H1 (cell line): ENCODE results near the gene TENT4A.

ENCODE experiments used
- CEBPB ChIP-seq: IDR thresholded peaks from 2 replicates; pipeline ENCODE4 v1.6.1; 2012; ENCODE audit warnings: low read depth, low read length
- EP300 ChIP-seq, 2 experiments: IDR thresholded peaks; 1 replicate in 1 of 2; 2 replicates in 1 of 2; pipeline ENCODE4 v1.6.1; 2011 to 2012; ENCODE audit warnings: low read depth in 2 of 2, low read length in 2 of 2, mild to moderate bottlenecking in 2 of 2, borderline replicate concordance in 1 of 2, inconsistent platforms in 1 of 2, moderate library complexity in 1 of 2
- GABPA ChIP-seq: IDR thresholded peaks from 2 replicates; pipeline ENCODE4 v1.6.1; 2011; ENCODE audit warnings: mild to moderate bottlenecking, low read length, moderate library complexity, borderline replicate concordance; ENCODE audit not compliant: insufficient read depth
- HDAC2 ChIP-seq, 2 experiments: fragments of 300-600 bp in 1 of 2; sonication (generic) in 1 of 2; IDR thresholded peaks; 2 replicates each; pipeline ENCODE4 v1.6.1; 2011 to 2012; ENCODE audit warnings: low read depth in 2 of 2, low read length in 2 of 2, mild to moderate bottlenecking in 2 of 2, moderate library complexity in 2 of 2, borderline replicate concordance in 1 of 2, inconsistent platforms in 1 of 2
- MAFK ChIP-seq: IDR thresholded peaks from 2 replicates; pipeline ENCODE4 v1.6.1; 2012; ENCODE audit warnings: low read depth, mild to moderate bottlenecking, improper control_type of control experiment, low read length
- NRF1 ChIP-seq: IDR thresholded peaks from 2 replicates; pipeline ENCODE4 v1.6.1; 2011; ENCODE audit warnings: mild to moderate bottlenecking, low read depth, low read length, improper control_type of control experiment
- POLR2A ChIP-seq, 2 experiments: IDR thresholded peaks; 1 replicate in 1 of 2; 2 replicates in 1 of 2; pipeline ENCODE4 v1.6.1; 2011; ENCODE audit warnings: low read depth in 2 of 2, low read length in 2 of 2, mild to moderate bottlenecking in 2 of 2; ENCODE audit errors: control extremely low read depth in 1 of 2
- POLR2AphosphoS5 ChIP-seq: IDR thresholded peaks from 2 replicates; pipeline ENCODE4 v1.6.1; 2011; ENCODE audit warnings: low read depth, low read length
- TAF1 ChIP-seq: IDR thresholded peaks from 2 replicates; pipeline ENCODE4 v1.6.1; 2011; ENCODE audit warnings: mild to moderate bottlenecking, low read depth, low read length
- TF ChIP-seq, protein P1 (sequence below), 3 experiments: IDR thresholded peaks; 1 replicate in 2 of 3; 2 replicates in 1 of 3; pipeline versions ENCODE4 v1.5.1 to v1.6.1; 2011; ENCODE audit warnings: low read length in 3 of 3, mild to moderate bottlenecking in 3 of 3, inconsistent platforms in 2 of 3, low read depth in 1 of 3, moderate library complexity in 1 of 3; ENCODE audit not compliant: insufficient read depth in 1 of 3; ENCODE audit errors: control extremely low read depth in 1 of 3

- TF ChIP-seq NRF1 (no peak), HDAC2 (IDR thresholded peaks at IDR 0.05; ENCODE audit: borderline replicate concordance in 1 of 2, low read depth in 2 of 2, low read length in 2 of 2) (no peak), EP300 (IDR thresholded peaks at IDR 0.05; ENCODE audit: borderline replicate concordance in 1 of 2, low read depth in 2 of 2, low read length in 2 of 2) (no peak), MAFK (no peak), CEBPB (no peak), POLR2A (IDR thresholded peaks at IDR 0.05; ENCODE audit: control extremely low read depth in 1 of 2, low read depth in 2 of 2, low read length in 2 of 2) (no peak), POLR2AphosphoS5 (no peak), GABPA (no peak), TAF1 (no peak)
- TF ChIP-seq, protein P1, sequence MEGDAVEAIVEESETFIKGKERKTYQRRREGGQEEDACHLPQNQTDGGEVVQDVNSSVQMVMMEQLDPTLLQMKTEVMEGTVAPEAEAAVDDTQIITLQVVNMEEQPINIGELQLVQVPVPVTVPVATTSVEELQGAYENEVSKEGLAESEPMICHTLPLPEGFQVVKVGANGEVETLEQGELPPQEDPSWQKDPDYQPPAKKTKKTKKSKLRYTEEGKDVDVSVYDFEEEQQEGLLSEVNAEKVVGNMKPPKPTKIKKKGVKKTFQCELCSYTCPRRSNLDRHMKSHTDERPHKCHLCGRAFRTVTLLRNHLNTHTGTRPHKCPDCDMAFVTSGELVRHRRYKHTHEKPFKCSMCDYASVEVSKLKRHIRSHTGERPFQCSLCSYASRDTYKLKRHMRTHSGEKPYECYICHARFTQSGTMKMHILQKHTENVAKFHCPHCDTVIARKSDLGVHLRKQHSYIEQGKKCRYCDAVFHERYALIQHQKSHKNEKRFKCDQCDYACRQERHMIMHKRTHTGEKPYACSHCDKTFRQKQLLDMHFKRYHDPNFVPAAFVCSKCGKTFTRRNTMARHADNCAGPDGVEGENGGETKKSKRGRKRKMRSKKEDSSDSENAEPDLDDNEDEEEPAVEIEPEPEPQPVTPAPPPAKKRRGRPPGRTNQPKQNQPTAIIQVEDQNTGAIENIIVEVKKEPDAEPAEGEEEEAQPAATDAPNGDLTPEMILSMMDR (IDR thresholded peaks at IDR 0.05; ENCODE audit: control extremely low read depth in 1 of 3, insufficient read depth in 1 of 3, low read depth in 1 of 3, low read length in 3 of 3): no peak
Observed at GRCh38 chr5:6704361-6704851, 8.8 kb upstream of the TENT4A start.
